EH (cell line): ENCODE measurements around the gene KRTAP10-9.
"Not testable (repeated sequence)": the region's sequence is repeated elsewhere in the genome, so short reads cannot be mapped to it uniquely, and the experiment has no call there.

Experiments
- DNase-seq: peaks from one replicate; pipeline ENCODE4 v3.0.0-alpha.2; 2015; ENCODE audit warnings: low read depth

The KRTAP10-9 gene

GRCh38 chr21:44643741-44644310 lies 16.9 kb downstream of the KRTAP10-9 start:
- no peak for DNase-seq

GRCh38 chr21:44644878-44645277 lies 18.0 kb downstream of the KRTAP10-9 start:
- DNase-seq = no peak

GRCh38 chr21:44646366-44647221 lies 19.7 kb downstream of the KRTAP10-9 start, which contains the start of gene KRTAP10-11:
Gene KRTAP10-11, plus strand, starts transcription at chr21:44646414. Its CDS starts 45 bp downstream, at chr21:44646459.
- DNase-seq = not testable (repeated sequence)

GRCh38 chr21:44647222-44647552 lies 20.3 kb downstream of the KRTAP10-9 start:
- DNase-seq = no peak

GRCh38 chr21:44648557-44649311 lies 21.8 kb downstream of the KRTAP10-9 start:
- DNase-seq = no peak

GRCh38 chr21:44649521-44650100 lies 22.7 kb downstream of the KRTAP10-9 start:
- no peak for DNase-seq

- no peak for DNase-seq
These were observed 23.5 kb downstream of the KRTAP10-9 start for GRCh38 chr21:44650265-44650972.

GRCh38 chr21:44650973-44651675 lies 24.2 kb downstream of the KRTAP10-9 start:
- DNase-seq = no peak

GRCh38 chr21:44653123-44653522 lies 26.2 kb downstream of the KRTAP10-9 start:
- no peak for DNase-seq

- no peak for DNase-seq
These were observed 27.0 kb downstream of the KRTAP10-9 start for GRCh38 chr21:44653656-44654575.

GRCh38 chr21:44654576-44655175 lies 27.8 kb downstream of the KRTAP10-9 start, which contains the start of gene KRTAP12-4:
Gene KRTAP12-4, minus strand, starts transcription at chr21:44654659. Its CDS starts 45 bp downstream, at chr21:44654614.
- no peak for DNase-seq

GRCh38 chr21:44656868-44657267 lies 30.0 kb downstream of the KRTAP10-9 start:
- DNase-seq = no peak

- DNase-seq = no peak
These were observed 31.0 kb downstream of the KRTAP10-9 start, which contains the start of gene KRTAP12-3 for GRCh38 chr21:44657635-44658540. Gene KRTAP12-3, plus strand, starts transcription at chr21:44657932. Its CDS starts 48 bp downstream, at chr21:44657980.

- DNase-seq = no peak
These were observed 31.6 kb downstream of the KRTAP10-9 start for GRCh38 chr21:44658541-44658910.

- DNase-seq = no peak
These were observed 32.2 kb downstream of the KRTAP10-9 start for GRCh38 chr21:44658913-44659595.

GRCh38 chr21:44661567-44661966 lies 34.7 kb downstream of the KRTAP10-9 start:
- not testable (repeated sequence) for DNase-seq

- DNase-seq = no peak
These were observed 37.8 kb downstream of the KRTAP10-9 start for GRCh38 chr21:44664691-44665090.
